SK-N-SH (cell line): ENCODE results near the gene FAM162B. TPM values are rescaled to one million over a fixed set of nuclear protein-coding genes. Genes with fewer than 3 reads are reported as not detected.

Experiments used
- CTCF ChIA-PET: fragments of 300-600, 350-600 bp; formaldehyde crosslinking; extraction: SDS; loops from one replicate; lab custom pipeline; 2021; lab: Yijun Ruan, JAX
- POLR2A ChIA-PET: fragments of 350-600 bp; sonication (Branson Sonifier 250); formaldehyde crosslinking; extraction: SDS; loops from one replicate; lab custom pipeline; 2020; ENCODE audit warnings: antibody characterized with exemption, inconsistent platforms; lab: Yijun Ruan, JAX
- DNase-seq: peaks from one replicate; pipeline ENCODE4 v3.0.0; 2012
- H2AFZ ChIP-seq: fragments of 200-600 bp; sonication (generic); 2 replicates; pipeline ENCODE4 v1.8.1; 2016; ENCODE audit warnings: antibody characterized with exemption, mild to moderate bottlenecking, low read depth
- H3F3A ChIP-seq: fragments of 200-600 bp; sonication (generic); replicated peaks from 2 replicates; pipeline ENCODE3; 2016; ENCODE audit warnings: antibody characterized with exemption, mild to moderate bottlenecking; ENCODE audit not compliant: insufficient read depth
- H3K27ac ChIP-seq, 2 experiments: fragments of 200-500 bp in 1 of 2; fragments of 200-600 bp in 1 of 2; sonication (Bioruptor generic) in 1 of 2; sonication (generic), shearing (Covaris generic) in 1 of 2; 2 replicates each; pipeline versions ENCODE4 v1.5.1 to v1.6.1; 2014 to 2016; ENCODE audit warnings: low read depth in 2 of 2, inconsistent platforms in 1 of 2, low read length in 1 of 2, mild to moderate bottlenecking in 1 of 2, mixed read lengths in 1 of 2
- H3K27me3 ChIP-seq: fragments of 200-600 bp; sonication (generic), shearing (Covaris generic); 2 replicates; pipeline ENCODE4 v1.6.1; 2016; ENCODE audit warnings: mixed run types; ENCODE audit not compliant: insufficient read depth
- H3K36me3 ChIP-seq, 2 experiments: fragments of 200-500 bp in 1 of 2; fragments of 200-600 bp in 1 of 2; sonication (Bioruptor generic) in 1 of 2; sonication (generic) in 1 of 2; replicated peaks in 1 of 2; 2 replicates each; pipeline versions ENCODE3 to v1.5.1; 2014 to 2016; ENCODE audit warnings: low read length in 1 of 2, mild to moderate bottlenecking in 1 of 2; ENCODE audit not compliant: insufficient read depth in 2 of 2, control insufficient read depth in 1 of 2
- H3K4me1 ChIP-seq, 2 experiments: fragments of 200-500 bp in 1 of 2; fragments of 200-600 bp in 1 of 2; sonication (Bioruptor generic) in 1 of 2; sonication (generic), shearing (Covaris generic) in 1 of 2; 2 replicates each; pipeline versions ENCODE4 v1.5.1 to v1.6.1; 2014 to 2016; ENCODE audit warnings: low read depth in 1 of 2, low read length in 1 of 2, mixed run types in 1 of 2; ENCODE audit not compliant: insufficient read depth in 2 of 2, control insufficient read depth in 1 of 2
- H3K4me2 ChIP-seq: fragments of 200-600 bp; sonication (generic), shearing (Covaris generic); 2 replicates; pipeline ENCODE4 v1.6.1; 2017; ENCODE audit warnings: mixed run types
- H3K4me3 ChIP-seq, 2 experiments: fragments of 200-500 bp in 1 of 2; fragments of 200-600 bp in 1 of 2; sonication (Bioruptor generic) in 1 of 2; sonication (generic), shearing (Covaris generic) in 1 of 2; 2 replicates each; pipeline versions ENCODE4 v1.5.1 to v1.8.1; 2014 to 2016; ENCODE audit warnings: low read depth in 2 of 2, inconsistent platforms in 1 of 2, low read length in 1 of 2, mild to moderate bottlenecking in 1 of 2, mixed read lengths in 1 of 2, moderate library complexity in 1 of 2
- H3K79me2 ChIP-seq: fragments of 200-600 bp; sonication (generic); 2 replicates; pipeline ENCODE4 v1.8.1; 2017; ENCODE audit warnings: mild to moderate bottlenecking; ENCODE audit not compliant: insufficient read depth
- H3K9ac ChIP-seq: fragments of 200-600 bp; sonication (generic); 2 replicates; pipeline ENCODE4 v1.6.1; 2017; ENCODE audit warnings: mixed run types
- H3K9me2 ChIP-seq: fragments of 200-600 bp; sonication (generic); 2 replicates; pipeline ENCODE4 v1.6.1; 2017; ENCODE audit warnings: mixed run types
- H3K9me3 ChIP-seq: fragments of 200-600 bp; sonication (generic); 2 replicates; pipeline ENCODE4 v1.6.1; 2017; ENCODE audit warnings: mixed run types, mild to moderate bottlenecking, moderate library complexity
- H4K20me1 ChIP-seq: fragments of 200-600 bp; sonication (generic); 2 replicates; pipeline ENCODE4 v1.6.1; 2017; ENCODE audit warnings: mild to moderate bottlenecking, mixed run types; ENCODE audit not compliant: insufficient read depth
- CHD2 ChIP-seq: fragments of 150-350 bp; IDR thresholded peaks from 2 replicates; pipeline ENCODE4 v1.6.1; 2018; ENCODE audit warnings: low read length; ENCODE audit not compliant: partially characterized antibody
- CTCF ChIP-seq: fragments of 200-600 bp; sonication (generic); IDR thresholded peaks from 2 replicates; pipeline ENCODE4 v1.6.1; 2017; ENCODE audit warnings: antibody characterized with exemption, mild to moderate bottlenecking, moderate library complexity
- ELF1 ChIP-seq: IDR thresholded peaks from 2 replicates; pipeline ENCODE4 v1.4.0; 2012
- EP300 ChIP-seq, 2 experiments: IDR thresholded peaks; 2 replicates each; pipeline versions ENCODE4 v1.4.0 to v1.6.1; 2012; ENCODE audit warnings: borderline replicate concordance in 1 of 2, low read depth in 1 of 2, low read length in 1 of 2
- FOXM1 ChIP-seq: IDR thresholded peaks from 2 replicates; pipeline ENCODE4 v1.4.0; 2012; ENCODE audit warnings: low read depth, mild to moderate bottlenecking
- GATA2 ChIP-seq: sonication (generic); formaldehyde crosslinking; IDR thresholded peaks from 2 replicates; pipeline ENCODE4 v1.5.0; 2020; ENCODE audit warnings: mild to moderate bottlenecking, missing genetic modification reagents
- JUND ChIP-seq: IDR thresholded peaks from 2 replicates; pipeline ENCODE4 v1.4.0; 2012
- MEF2A ChIP-seq: IDR thresholded peaks from 2 replicates; pipeline ENCODE4 v1.4.0; 2012; ENCODE audit warnings: low read depth, borderline replicate concordance
- MXI1 ChIP-seq: IDR thresholded peaks from 2 replicates; pipeline ENCODE4 v1.6.1; 2012; ENCODE audit warnings: mild to moderate bottlenecking, low read depth, low read length, improper control_type of control experiment
- NFIC ChIP-seq: IDR thresholded peaks from 2 replicates; pipeline ENCODE4 v1.4.0; 2012; ENCODE audit warnings: borderline replicate concordance
- NRF1 ChIP-seq: IDR thresholded peaks from 2 replicates; pipeline ENCODE4 v1.6.1; 2012; ENCODE audit warnings: low read depth, mild to moderate bottlenecking, low read length
- PBX3 ChIP-seq: IDR thresholded peaks from 2 replicates; pipeline ENCODE4; 2012
- POLR2AphosphoS5 ChIP-seq: IDR thresholded peaks from 2 replicates; pipeline ENCODE4 v1.6.1; 2012; ENCODE audit warnings: low read depth, low read length
- RAD21 ChIP-seq: IDR thresholded peaks from 2 replicates; pipeline ENCODE4 v1.6.1; 2012; ENCODE audit warnings: mild to moderate bottlenecking, low read length
- RFX5 ChIP-seq: IDR thresholded peaks from 2 replicates; pipeline ENCODE4 v1.6.1; 2012; ENCODE audit warnings: mild to moderate bottlenecking, improper control_type of control experiment, low read length
- SIN3A ChIP-seq: IDR thresholded peaks from 2 replicates; pipeline ENCODE4 v1.6.1; 2012; ENCODE audit warnings: low read depth, mild to moderate bottlenecking, low read length, moderate library complexity, borderline replicate concordance
- SMC3 ChIP-seq: IDR thresholded peaks from 2 replicates; pipeline ENCODE4 v1.6.1; 2012; ENCODE audit warnings: low read depth, low read length, improper control_type of control experiment
- TCF12 ChIP-seq: IDR thresholded peaks from 2 replicates; pipeline ENCODE4 v1.4.0; 2012
- TEAD4 ChIP-seq: IDR thresholded peaks from 2 replicates; pipeline ENCODE4 v1.4.0; 2012; ENCODE audit warnings: mild to moderate bottlenecking, borderline replicate concordance; ENCODE audit not compliant: insufficient read depth
- ZBTB33 ChIP-seq: IDR thresholded peaks from 2 replicates; pipeline ENCODE4 v1.4.0; 2012; ENCODE audit warnings: low read depth, borderline replicate concordance
- WGBS: methylation state at CpG from one replicate; pipeline ENCODE4 v1.1.6; 2017; ENCODE audit warnings: low lambda C conversion rate; 5-methylcytosine and 5-hydroxymethylcytosine counted together
- polyA plus RNA-seq, 3 experiments: library from polyadenylated mRNA; depleted of rRNA; stranded (reverse); fragments of >200 nt; gene quantifications; 2 replicates each; pipeline ENCODE4 v1.2.3, GENCODE V29; 2012
- TF ChIP-seq, protein P1 (sequence below): fragments of 150-350 bp; IDR thresholded peaks from 2 replicates; pipeline ENCODE4 v1.6.1; 2017; ENCODE audit warnings: antibody characterized with exemption, low read length, low read depth, borderline replicate concordance
- TF ChIP-seq, protein P2 (sequence below): IDR thresholded peaks from 2 replicates; pipeline ENCODE4 v1.4.0; 2012; ENCODE audit warnings: low read depth, borderline replicate concordance

The FAM162B gene
- polyA plus RNA-seq, 1 of the 3 experiments (the other 2 are of a cell fraction) = not detected

DNA sequence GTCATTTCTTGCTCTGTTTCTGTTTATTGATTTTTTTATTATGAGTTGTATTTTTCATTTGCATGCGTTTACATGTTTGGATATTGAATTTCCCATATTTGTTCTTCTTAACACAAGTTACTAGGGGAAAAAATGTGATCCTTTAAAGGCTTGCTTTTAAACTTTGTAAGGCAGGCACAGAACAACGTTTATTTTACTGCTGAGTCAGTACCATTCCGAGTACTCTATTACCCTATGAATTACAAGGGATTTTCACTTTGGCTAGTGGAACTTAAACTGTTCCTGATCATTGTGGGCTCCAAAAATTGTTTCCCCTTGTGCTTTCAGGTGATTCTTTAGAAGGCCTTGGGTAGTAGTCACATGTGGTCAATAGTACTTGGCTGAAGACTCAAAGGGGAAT is 28.5 kb downstream of the FAM162B start:
- no peaks in the 10 kb centered on the region; the same call in 1 of the 2 replicates for H3K9me2 ChIP-seq
- no peaks in the 10 kb centered on the region for H3K4me1 ChIP-seq
- no peak overlapping the region for H3K4me3 ChIP-seq
- CTCF ChIA-PET = no interaction called here
- DNase-seq = no peak
- H2AFZ ChIP-seq = no peak overlapping the region
- peaks cover 20 to 24% of the 10 kb centered on the region in 2 experiments for H3K36me3 ChIP-seq
- H3K27ac ChIP-seq = no peak overlapping the region
- no peaks in the 10 kb centered on the region; the same call in 1 of the 2 replicates for H3K9me3 ChIP-seq
- no peaks in the 10 kb centered on the region for H4K20me1 ChIP-seq
- no peak overlapping the region for H3K9ac ChIP-seq
- TF ChIP-seq RFX5 = no peak
- TF ChIP-seq, protein P1, sequence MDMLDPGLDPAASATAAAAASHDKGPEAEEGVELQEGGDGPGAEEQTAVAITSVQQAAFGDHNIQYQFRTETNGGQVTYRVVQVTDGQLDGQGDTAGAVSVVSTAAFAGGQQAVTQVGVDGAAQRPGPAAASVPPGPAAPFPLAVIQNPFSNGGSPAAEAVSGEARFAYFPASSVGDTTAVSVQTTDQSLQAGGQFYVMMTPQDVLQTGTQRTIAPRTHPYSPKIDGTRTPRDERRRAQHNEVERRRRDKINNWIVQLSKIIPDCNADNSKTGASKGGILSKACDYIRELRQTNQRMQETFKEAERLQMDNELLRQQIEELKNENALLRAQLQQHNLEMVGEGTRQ = no peak
- TF ChIP-seq RAD21 = no peak
- TF ChIP-seq GATA2 (CRISPR knock-in tag) = no peak
- TF ChIP-seq JUND = no peak
- TF ChIP-seq, protein P2, sequence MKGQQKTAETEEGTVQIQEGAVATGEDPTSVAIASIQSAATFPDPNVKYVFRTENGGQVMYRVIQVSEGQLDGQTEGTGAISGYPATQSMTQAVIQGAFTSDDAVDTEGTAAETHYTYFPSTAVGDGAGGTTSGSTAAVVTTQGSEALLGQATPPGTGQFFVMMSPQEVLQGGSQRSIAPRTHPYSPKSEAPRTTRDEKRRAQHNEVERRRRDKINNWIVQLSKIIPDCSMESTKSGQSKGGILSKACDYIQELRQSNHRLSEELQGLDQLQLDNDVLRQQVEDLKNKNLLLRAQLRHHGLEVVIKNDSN = no peak
- no peak for TF ChIP-seq EP300 (IDR thresholded peaks at IDR 0.05; ENCODE audit: borderline replicate concordance in 1 of 2, low read depth in 1 of 2, low read length in 1 of 2)
- TF ChIP-seq MEF2A = no peak
- TF ChIP-seq POLR2AphosphoS5 = no peak
- TF ChIP-seq NRF1 = no peak
- no peak for TF ChIP-seq MXI1
- no peak for TF ChIP-seq CTCF
- no peak for TF ChIP-seq TEAD4
- TF ChIP-seq ELF1 = no peak
- TF ChIP-seq CHD2 = no peak
- TF ChIP-seq TCF12 = no peak
- TF ChIP-seq, all 33 proteins: peak for 0
- 97% methylated on average over 3 of the region's 3 CpGs for WGBS
- Histone ChIP-seq H3K27me3 (no peaks in the 10 kb centered on the region), H3F3A (no peaks in the 10 kb centered on the region), H3K4me2 (no peak overlapping the region), H3K79me2 (no peaks in the 10 kb centered on the region)
- POLR2A ChIA-PET = no interaction called here

GRCh38 chr6:116730513-116730912 is 35.0 kb downstream of the FAM162B start:
- TF ChIP-seq ELF1 (no peak), CHD2 (no peak), PBX3 (no peak), RAD21 (no peak), GATA2 (CRISPR knock-in tag) (no peak), EP300 (IDR thresholded peaks at IDR 0.05; ENCODE audit: borderline replicate concordance in 1 of 2, low read depth in 1 of 2, low read length in 1 of 2) (no peak), TCF12 (no peak), MXI1 (no peak), TEAD4 (no peak), MEF2A (no peak), NRF1 (no peak), FOXM1 (no peak), ZBTB33 (no peak), SIN3A (no peak), NFIC (no peak), SMC3 (no peak)
- Histone ChIP-seq H2AFZ (no peak overlapping the region), H3K79me2 (no peaks in the 10 kb centered on the region), H4K20me1 (no peaks in the 10 kb centered on the region), H3K27me3 (no peaks in the 10 kb centered on the region), H3K27ac (no peak overlapping the region), H3K9ac (no peak overlapping the region), H3K9me2 (no peaks in the 10 kb centered on the region; the same call in 1 of the 2 replicates), H3K4me1 (no peaks in the 10 kb centered on the region; a peak in 1 of 4 replicates), H3K36me3 (peaks cover 54 to 74% of the 10 kb centered on the region in 2 experiments), H3K4me3 (no peak overlapping the region), H3K4me2 (no peak overlapping the region), H3K9me3 (no peaks in the 10 kb centered on the region; the same call in 1 of the 2 replicates), H3F3A (peaks cover 3% of the 10 kb centered on the region)
- ChIA-PET POLR2A (no interaction called here), CTCF (no interaction called here)
- no peak for DNase-seq
